Activated CD4-positive, alpha-beta memory T cell treated with anti-CD3 and anti-CD28 coated beads, Interleukin-2, amount 10 ng/mL, durations not matched to agents 7 days and 5 days (primary cell): ENCODE data around the gene OR10J5. TPM values are rescaled to one million over a fixed set of nuclear protein-coding genes. Genes with fewer than 3 reads are reported as not detected.
"Not testable (repeated sequence)": the region's sequence is repeated elsewhere in the genome, so short reads cannot be mapped to it uniquely, and the experiment has no call there.

Source experiments
- CTCF ChIA-PET: fragments of 350-600 bp; sonication (Branson Sonifier 250); formaldehyde crosslinking; loops from one replicate; lab custom pipeline; 2021; ENCODE audit warnings: antibody characterized with exemption, inconsistent platforms; lab: Charles Lee
- POLR2A ChIA-PET: fragments of 350-600 bp; sonication (Branson Sonifier 250); formaldehyde crosslinking; loops from one replicate; lab custom pipeline; 2021; ENCODE audit warnings: antibody characterized with exemption; lab: Charles Lee
- DNase-seq: peaks from one replicate; pipeline ENCODE4 v3.0.0-alpha.2; 2020
- H3K27ac Mint-ChIP-seq: one replicate; pipeline ENCODE4 v1.8.0; 2021; ENCODE audit warnings: mild to moderate bottlenecking, mixed read lengths
- H3K27me3 Mint-ChIP-seq: one replicate; pipeline ENCODE4 v1.8.0; 2021; ENCODE audit warnings: mixed read lengths
- H3K36me3 Mint-ChIP-seq: one replicate; pipeline ENCODE4 v1.8.0; 2021; ENCODE audit warnings: low read depth, mixed read lengths
- H3K4me1 Mint-ChIP-seq: one replicate; pipeline ENCODE4 v1.8.0; 2021; ENCODE audit warnings: mixed read lengths
- H3K4me3 Mint-ChIP-seq: one replicate; pipeline ENCODE4 v1.8.0; 2021; ENCODE audit warnings: mild to moderate bottlenecking, mixed read lengths
- H3K9me3 Mint-ChIP-seq: one replicate; pipeline ENCODE4 v1.8.0; 2021; ENCODE audit warnings: mixed read lengths
- total RNA-seq, 2 experiments: library from RNA; stranded (reverse); gene quantifications; one replicate each; pipeline ENCODE4 v1.2.3, GENCODE V29; 2021

The OR10J5 gene
- total RNA-seq, 2 experiments from 2014 or later, result not detected

DNA sequence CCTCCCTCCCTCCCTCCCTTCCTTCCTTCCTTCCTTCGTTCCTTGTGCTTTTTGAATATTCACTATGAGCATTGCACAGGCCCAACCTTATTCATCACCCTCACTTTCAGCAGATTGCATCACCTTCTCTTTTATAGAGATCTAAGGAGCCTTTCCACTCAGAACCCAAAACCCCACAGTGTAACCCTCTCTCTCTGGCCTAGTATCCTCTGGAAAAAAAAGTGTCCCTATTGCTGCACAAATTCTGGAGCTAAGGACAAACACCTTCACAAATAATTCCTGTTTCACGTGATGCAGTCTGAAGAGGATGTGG is 25.6 kb downstream of the OR10J5 start:
- Mint-ChIP-seq H3K9me3 (peaks cover 2% of the 10 kb centered on the region), H3K27ac (no peak overlapping the region), H3K27me3 (peaks cover 7% of the 10 kb centered on the region), H3K4me3 (no peak overlapping the region), H3K4me1 (no peaks in the 10 kb centered on the region), H3K36me3 (no peaks in the 10 kb centered on the region)
- POLR2A ChIA-PET, result no interaction called here
- CTCF ChIA-PET, result no interaction called here
- no peak for DNase-seq

DNA sequence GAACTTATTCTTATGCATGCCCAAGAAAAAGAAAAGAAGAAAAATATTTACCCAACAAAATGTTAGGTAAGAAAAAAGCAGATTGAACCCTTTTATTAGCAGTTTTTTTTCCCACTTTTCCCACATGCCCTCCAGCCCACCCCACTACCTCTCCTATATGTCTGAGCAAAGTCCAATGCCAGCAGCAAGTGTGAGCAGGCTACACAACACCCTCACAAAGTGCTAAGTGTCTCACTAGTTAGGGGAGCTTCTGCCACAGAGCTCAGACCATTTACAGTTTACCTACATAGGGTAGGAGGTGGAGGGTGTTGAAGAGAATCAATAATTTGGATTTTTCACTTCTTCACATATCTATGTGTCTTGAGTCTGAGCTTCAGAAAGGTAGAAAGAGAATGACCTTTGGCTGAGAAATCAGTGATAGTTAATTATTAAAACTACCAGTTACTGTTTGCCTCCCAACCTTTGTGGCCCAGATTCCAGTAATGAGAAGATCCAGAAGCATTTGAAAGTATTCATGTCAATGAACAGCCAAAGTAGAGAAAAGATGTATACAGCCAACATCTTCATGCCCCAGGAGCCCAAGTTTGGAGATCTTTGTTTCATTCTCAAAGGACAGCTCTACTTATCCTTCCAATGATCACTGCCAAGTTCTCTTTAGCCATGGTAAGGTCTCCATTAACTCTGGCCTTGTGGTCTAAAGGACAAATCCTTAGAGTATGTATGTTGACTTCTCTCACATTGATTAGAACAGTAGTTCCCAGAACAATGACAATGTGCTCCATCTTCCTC is 26.2 kb downstream of the OR10J5 start:
- ChIA-PET POLR2A (no interaction called here), CTCF (no interaction called here)
- Mint-ChIP-seq H3K4me1 (no peaks in the 10 kb centered on the region), H3K27ac (no peak overlapping the region), H3K27me3 (peaks cover 7% of the 10 kb centered on the region), H3K36me3 (no peaks in the 10 kb centered on the region), H3K4me3 (no peak overlapping the region), H3K9me3 (peaks cover 2% of the 10 kb centered on the region)
- DNase-seq, result no peak

DNA sequence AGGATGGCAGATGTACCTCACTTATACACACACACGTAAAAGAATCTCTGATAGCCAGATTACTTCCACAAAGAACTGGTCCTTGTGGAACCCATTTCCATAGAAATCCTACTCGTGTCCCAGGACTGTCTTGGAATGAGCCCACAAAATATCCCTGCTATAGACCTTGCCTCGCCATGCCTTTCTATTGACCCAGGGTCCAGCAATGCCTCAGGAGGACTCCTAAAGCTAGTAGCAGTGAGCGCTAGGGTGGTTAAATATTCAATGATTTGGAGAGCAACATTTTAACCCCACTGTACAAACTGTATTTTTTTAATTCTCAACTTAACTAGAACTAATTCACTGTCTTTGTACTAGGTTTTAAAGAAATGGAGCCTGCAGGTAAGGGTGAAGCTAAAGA is 26.9 kb downstream of the OR10J5 start:
- H3K36me3 Mint-ChIP-seq, result no peaks in the 10 kb centered on the region
- CTCF ChIA-PET, result no interaction called here

DNA sequence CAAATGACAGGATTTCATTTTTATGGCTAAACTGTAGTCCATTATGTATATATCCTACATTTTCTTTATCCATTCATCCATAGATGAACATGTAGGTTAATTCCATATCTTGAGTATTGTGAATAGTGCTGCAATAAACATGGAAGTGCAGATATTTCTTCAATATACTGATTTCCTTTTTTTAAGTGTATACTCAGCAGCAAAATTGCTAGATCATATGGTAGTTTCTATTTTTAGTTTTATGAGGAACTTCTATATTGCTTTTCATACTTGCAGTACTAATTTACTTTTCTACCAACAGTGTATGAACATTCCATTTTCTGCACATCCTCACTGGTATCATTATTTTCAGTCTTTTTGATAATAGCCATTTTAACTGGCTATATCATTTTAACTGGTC is 30.1 kb downstream of the OR10J5 start:
- Mint-ChIP-seq H3K36me3 (no peaks in the 10 kb centered on the region), H3K27ac (no peak overlapping the region), H3K4me1 (no peaks in the 10 kb centered on the region), H3K4me3 (no peak overlapping the region), H3K27me3 (peaks cover 1% of the 10 kb centered on the region), H3K9me3 (peaks cover 2% of the 10 kb centered on the region)
- POLR2A ChIA-PET, result no interaction called here
- no peak for DNase-seq
- CTCF ChIA-PET, result no interaction called here

More for the DNA sequence above, 26.9 kb downstream of the OR10J5 start:
- Mint-ChIP-seq H3K27me3 (peaks cover 7% of the 10 kb centered on the region), H3K27ac (no peak overlapping the region), H3K9me3 (peaks cover 2% of the 10 kb centered on the region), H3K4me3 (no peak overlapping the region), H3K4me1 (no peaks in the 10 kb centered on the region)
- POLR2A ChIA-PET, result no interaction called here
- DNase-seq, result no peak

DNA sequence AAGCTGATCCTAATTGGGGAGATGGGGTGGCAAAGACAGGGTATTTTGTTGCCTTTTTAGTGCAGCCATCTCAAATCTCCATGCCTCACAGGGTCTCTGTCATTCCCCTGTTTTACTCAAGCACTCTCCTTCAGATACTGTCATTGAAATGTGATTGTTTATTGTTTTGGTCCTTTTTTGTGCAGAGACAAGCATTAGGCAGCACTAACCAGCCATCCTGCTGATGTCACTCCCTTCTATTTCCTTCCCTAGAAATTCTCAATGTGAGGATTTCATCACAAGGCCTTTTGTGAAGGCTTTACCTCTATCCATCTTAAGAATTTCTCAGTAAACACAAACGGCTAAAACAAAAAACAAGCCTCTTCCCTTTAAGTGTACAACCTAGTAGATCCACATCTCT is 34.7 kb downstream of the OR10J5 start:
- Mint-ChIP-seq H3K9me3 (peaks cover 2% of the 10 kb centered on the region), H3K27ac (no peak overlapping the region), H3K27me3 (no peaks in the 10 kb centered on the region), H3K36me3 (no peaks in the 10 kb centered on the region), H3K4me3 (no peak overlapping the region), H3K4me1 (no peaks in the 10 kb centered on the region)
- ChIA-PET POLR2A (no interaction called here), CTCF (no interaction called here)
- DNase-seq, result no peak

DNA sequence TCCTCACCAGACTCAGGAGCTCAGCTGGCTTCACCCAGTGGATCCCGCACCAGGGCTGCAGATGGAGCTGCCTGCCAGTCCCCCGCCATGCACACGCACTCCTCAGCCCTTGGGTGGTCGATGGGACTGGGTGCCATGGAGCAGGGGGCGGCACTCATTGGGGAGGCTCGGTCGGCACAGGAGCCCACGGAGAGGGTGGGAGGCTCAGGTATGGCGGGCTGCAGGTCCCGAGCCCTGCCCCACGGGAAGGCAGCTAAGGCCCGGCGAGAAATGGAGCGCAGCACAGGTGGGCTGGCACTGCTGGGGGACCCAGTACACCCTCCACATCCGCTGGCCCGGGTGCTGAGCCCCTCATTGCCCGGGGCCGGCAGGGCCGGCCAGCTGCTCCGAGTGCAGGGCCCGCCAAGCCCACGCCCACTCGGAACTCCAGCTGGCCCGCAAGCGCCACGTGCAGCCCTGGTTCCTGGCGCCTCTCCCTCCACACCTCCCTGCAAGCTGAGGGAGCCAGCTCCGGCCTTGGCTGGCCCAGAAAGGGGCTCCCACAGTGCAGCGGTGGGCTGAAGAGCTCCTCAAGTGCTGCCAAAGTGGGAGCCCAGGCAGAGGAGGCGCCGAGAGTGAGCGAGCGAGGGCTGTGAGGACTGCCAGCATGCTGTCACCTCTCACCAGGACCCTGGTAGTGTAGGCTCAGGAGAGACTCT is 41.1 kb downstream of the OR10J5 start:
- CTCF ChIA-PET, H3K36me3 Mint-ChIP-seq, H3K27ac Mint-ChIP-seq, H3K9me3 Mint-ChIP-seq, H3K4me3 Mint-ChIP-seq, POLR2A ChIA-PET, DNase-seq, H3K27me3 Mint-ChIP-seq, H3K4me1 Mint-ChIP-seq: not testable (repeated sequence)

DNA sequence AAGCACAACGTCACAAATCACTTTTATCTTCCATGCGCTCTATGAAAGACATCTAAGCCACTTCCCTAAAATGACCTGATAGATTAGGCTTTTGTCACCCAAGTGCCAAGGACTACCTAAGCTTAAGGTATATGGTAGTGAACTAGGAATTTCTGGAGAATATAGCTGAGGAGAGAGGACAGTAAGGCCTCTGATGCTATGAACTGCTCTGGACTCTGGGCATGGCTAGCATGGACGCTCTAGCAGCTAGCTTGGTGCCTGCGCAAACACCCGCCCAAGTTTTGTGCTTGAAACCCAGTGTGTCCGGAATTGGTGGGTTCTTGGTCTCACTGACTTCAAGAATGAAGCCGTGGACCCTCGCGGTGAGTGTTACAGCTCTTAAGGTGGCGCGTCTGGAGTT is 42.5 kb downstream of the OR10J5 start:
- no peaks in the 10 kb centered on the region for H3K4me1 Mint-ChIP-seq
- CTCF ChIA-PET, result no interaction called here
- no peak for DNase-seq
- H3K27me3 Mint-ChIP-seq, result no peaks in the 10 kb centered on the region
- H3K27ac Mint-ChIP-seq, result no peak overlapping the region
- peaks cover 3% of the 10 kb centered on the region for H3K9me3 Mint-ChIP-seq
- no peaks in the 10 kb centered on the region for H3K36me3 Mint-ChIP-seq
- POLR2A ChIA-PET, result no interaction called here
- H3K4me3 Mint-ChIP-seq, result no peak overlapping the region

DNA sequence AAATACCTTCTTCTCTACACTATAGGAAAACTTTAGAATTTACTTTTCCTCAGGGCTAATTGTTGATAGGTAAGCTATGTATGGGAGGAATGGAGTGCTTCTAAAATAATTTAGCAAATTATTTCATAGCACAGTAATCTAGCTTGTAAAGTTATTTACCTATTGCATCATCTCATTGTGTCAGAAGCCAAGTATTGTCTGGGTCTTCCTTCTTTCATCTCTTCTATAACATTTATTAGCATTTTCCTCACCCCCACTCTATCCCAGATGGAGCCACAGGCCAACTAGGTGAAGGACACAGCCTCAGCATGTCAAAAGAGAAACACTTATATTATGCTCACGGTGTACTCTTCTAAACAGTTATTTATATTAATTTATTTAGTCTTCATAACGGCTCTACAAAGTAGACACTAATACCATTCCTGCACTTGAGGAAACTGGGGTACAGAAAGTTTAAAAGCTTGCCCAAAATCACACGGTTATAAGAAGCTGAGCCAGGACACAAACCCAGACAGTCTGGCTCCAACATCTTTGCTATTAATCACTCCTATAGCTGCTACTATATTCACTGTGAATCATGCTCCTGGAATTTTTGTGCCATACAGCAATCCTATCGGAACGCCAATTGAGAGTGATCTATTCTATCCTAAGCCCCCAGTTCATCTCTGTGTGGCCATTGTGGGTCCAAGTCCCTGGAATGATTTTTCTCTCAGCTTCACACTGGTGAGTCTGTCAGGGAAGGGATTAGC is 43.1 kb downstream of the OR10J5 start:
- DNase-seq, result no peak
- Mint-ChIP-seq H3K4me3 (no peak overlapping the region), H3K27me3 (no peaks in the 10 kb centered on the region), H3K36me3 (no peaks in the 10 kb centered on the region), H3K9me3 (peaks cover 3% of the 10 kb centered on the region), H3K4me1 (no peaks in the 10 kb centered on the region), H3K27ac (no peak overlapping the region)
- ChIA-PET POLR2A (no interaction called here), CTCF (no interaction called here)

Other genes starting within 250 kb of the OR10J5 start
- not detected for gene FCER1A, start 233.7 kb downstream of the OR10J5 start, total RNA-seq
- not detected for gene OR10J4, start 103.8 kb downstream of the OR10J5 start, total RNA-seq
- gene OR10J1, start 96.3 kb downstream of the OR10J5 start, total RNA-seq, result not detected
- gene APCS, start 51.8 kb upstream of the OR10J5 start, total RNA-seq, result not detected
- gene CRP, start 178.6 kb upstream of the OR10J5 start, total RNA-seq, result not detected
- gene DUSP23, start 245.0 kb upstream of the OR10J5 start, total RNA-seq, result 10 to 100 TPM; 22.7 to 24.6 TPM